Transverse colon (tissue), 4 donors: ENCODE data around the gene ZIC2. TPM values are rescaled to one million over a fixed set of nuclear protein-coding genes. Genes with fewer than 3 reads are reported as not detected.
A peak's percentile ranks its signal among the peaks of the same experiment; 100 is the strongest.

Experiments used
- DNase-seq: peaks from one replicate; pipeline ENCODE4 v3.0.0-alpha.2; 2019
- H3K27ac ChIP-seq, 4 donors: fragments of 200-600 bp; sonication (generic); 2 replicates each; pipeline ENCODE4 v1.5.1; 2016 to 2018; ENCODE audit warnings: inconsistent platforms in 4 of 4
- H3K27me3 ChIP-seq: fragments of 200-600 bp; sonication (generic); 2 replicates; pipeline ENCODE4 v1.5.1; 2017; ENCODE audit warnings: inconsistent platforms
- H3K36me3 ChIP-seq, 4 donors: fragments of 200-600 bp; sonication (generic); 2 replicates each; pipeline ENCODE4 v1.5.1; 2017 to 2019; ENCODE audit warnings: inconsistent platforms in 4 of 4
- H3K4me1 ChIP-seq, 4 donors: fragments of 200-600 bp; sonication (generic); 2 replicates each; pipeline ENCODE4 v1.5.1; 2017 to 2020; ENCODE audit warnings: inconsistent platforms in 4 of 4
- H3K4me3 ChIP-seq, 4 donors: fragments of 200-600 bp; sonication (generic); 1 replicate in 1 of 4; 2 replicates in 3 of 4; pipeline versions ENCODE4 v1.5.1 to v1.6.1; 2017 to 2019; ENCODE audit warnings: inconsistent platforms in 4 of 4
- H3K9me3 ChIP-seq, 2 donors: fragments of 200-600 bp; sonication (generic); 2 replicates each; pipeline ENCODE4 v1.5.1; 2017 to 2019; ENCODE audit warnings: inconsistent platforms in 2 of 2
- EP300 ChIP-seq: sonication (generic); formaldehyde crosslinking; IDR thresholded peaks from one replicate; pipeline ENCODE4 v1.6.1; 2017; ENCODE audit warnings: antibody characterized with exemption, low read depth
- POLR2A ChIP-seq: fragments of 450-650 bp; IDR thresholded peaks from one replicate; pipeline ENCODE4 v1.6.1; 2016; ENCODE audit warnings: antibody characterized with exemption, mild to moderate bottlenecking, moderate library complexity
- POLR2AphosphoS5 ChIP-seq, 3 donors: sonication (generic); formaldehyde crosslinking; IDR thresholded peaks; one replicate each; pipeline ENCODE4 v1.6.1; 2016; ENCODE audit warnings: antibody characterized with exemption in 3 of 3
- WGBS, 2 donors: methylation state at CpG; one replicate each; pipeline ENCODE4 v1.1.5; 2018; ENCODE audit warnings: low coverage in 1 of 2; 5-methylcytosine and 5-hydroxymethylcytosine counted together
- in situ Hi-C, 4 donors: fragments of 200-750 bp; cut with MboI; loops; one replicate each; pipeline versions ENCODE4 v1.15.0 to v1.15.1; 2017; ENCODE audit warnings: low sequenced_read_pairs in 3 of 4, low pct_ligation_motif_present in 1 of 4, low pct_unique_long_range_greater_than_20kb in 1 of 4
- intact Hi-C: fragments of 100-400 bp; cut with DNase I; formaldehyde crosslinking; loops from one replicate; pipeline ENCODE4 v1.15.1; 2023; ENCODE audit warnings: low total_unique reads
- total RNA-seq, 4 donors: library from RNA; depleted of rRNA; stranded (reverse); fragments of >200 nt; gene quantifications; one replicate each; pipeline ENCODE4 v1.1.0, GENCODE V29; 2016
- TF ChIP-seq, protein P1 (sequence below), 5 experiments: fragments of 200-600 bp in 3 of 5; fragments of 450-650 bp in 2 of 5; sonication (generic) in 3 of 5; IDR thresholded peaks; 1 replicate in 2 of 5; 2 replicates in 3 of 5; pipeline ENCODE4 v1.5.1; 2016 to 2017; ENCODE audit warnings: antibody characterized with exemption in 5 of 5, inconsistent platforms in 3 of 5, mild to moderate bottlenecking in 2 of 5, moderate library complexity in 1 of 5

Gene ZIC2
- total RNA-seq, 4 donors from 2014 or later: not detected

DNA sequence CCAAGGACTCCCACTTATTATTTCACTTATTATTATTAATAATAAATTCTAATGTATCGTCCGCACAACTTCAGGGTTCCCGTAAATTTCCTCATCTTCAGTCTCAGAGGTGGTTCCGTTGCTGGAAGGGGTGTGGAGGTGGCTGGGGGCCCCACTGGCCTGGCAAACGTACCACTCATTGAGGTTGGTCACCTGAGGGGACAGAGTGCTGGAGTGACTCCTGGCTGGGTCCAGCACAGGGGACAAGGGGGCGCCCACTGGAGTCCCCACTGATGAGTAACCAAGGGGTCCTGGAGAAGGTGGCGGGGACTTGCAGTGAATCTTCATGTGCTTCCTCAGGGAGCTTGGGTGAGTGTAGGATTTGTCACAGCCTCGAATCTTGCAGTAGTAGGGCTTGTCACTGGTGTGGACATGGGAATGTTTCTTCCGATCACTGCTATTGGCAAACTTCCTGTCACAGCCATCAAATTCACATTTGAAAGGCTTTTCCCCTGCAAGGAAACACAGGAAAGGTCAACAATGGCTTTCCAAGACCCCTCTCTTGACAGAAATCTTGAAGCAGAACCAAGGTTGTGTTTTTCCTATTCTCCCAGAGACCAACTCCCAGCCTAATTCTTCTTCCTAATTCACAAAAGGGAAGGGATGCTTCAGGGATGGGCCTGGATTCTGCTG lies 16.1 kb upstream of the ZIC2 start:
- Histone ChIP-seq H3K27me3 (peaks cover 97% of the 10 kb centered on the region), H3K4me3 (no peak overlapping the region), H3K27ac (no peak overlapping the region), H3K36me3 (no peaks in the 10 kb centered on the region), H3K4me1 (peaks cover 17 to 25% (median 24%) of the 10 kb centered on the region in 4 donors), H3K9me3 (no peaks in the 10 kb centered on the region)
- no peak for DNase-seq
- intact Hi-C loops: no loop called here
- in situ Hi-C loops: no loop called here
- TF ChIP-seq EP300 (no peak), POLR2AphosphoS5 (IDR thresholded peaks at IDR 0.05) (no peak), POLR2A (no peak)
- TF ChIP-seq, protein P1, sequence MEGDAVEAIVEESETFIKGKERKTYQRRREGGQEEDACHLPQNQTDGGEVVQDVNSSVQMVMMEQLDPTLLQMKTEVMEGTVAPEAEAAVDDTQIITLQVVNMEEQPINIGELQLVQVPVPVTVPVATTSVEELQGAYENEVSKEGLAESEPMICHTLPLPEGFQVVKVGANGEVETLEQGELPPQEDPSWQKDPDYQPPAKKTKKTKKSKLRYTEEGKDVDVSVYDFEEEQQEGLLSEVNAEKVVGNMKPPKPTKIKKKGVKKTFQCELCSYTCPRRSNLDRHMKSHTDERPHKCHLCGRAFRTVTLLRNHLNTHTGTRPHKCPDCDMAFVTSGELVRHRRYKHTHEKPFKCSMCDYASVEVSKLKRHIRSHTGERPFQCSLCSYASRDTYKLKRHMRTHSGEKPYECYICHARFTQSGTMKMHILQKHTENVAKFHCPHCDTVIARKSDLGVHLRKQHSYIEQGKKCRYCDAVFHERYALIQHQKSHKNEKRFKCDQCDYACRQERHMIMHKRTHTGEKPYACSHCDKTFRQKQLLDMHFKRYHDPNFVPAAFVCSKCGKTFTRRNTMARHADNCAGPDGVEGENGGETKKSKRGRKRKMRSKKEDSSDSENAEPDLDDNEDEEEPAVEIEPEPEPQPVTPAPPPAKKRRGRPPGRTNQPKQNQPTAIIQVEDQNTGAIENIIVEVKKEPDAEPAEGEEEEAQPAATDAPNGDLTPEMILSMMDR (IDR thresholded peaks at IDR 0.05): no peak
- WGBS, 2 donors: 80% methylated on average over 1 to 9 of the region's 9 CpGs

DNA sequence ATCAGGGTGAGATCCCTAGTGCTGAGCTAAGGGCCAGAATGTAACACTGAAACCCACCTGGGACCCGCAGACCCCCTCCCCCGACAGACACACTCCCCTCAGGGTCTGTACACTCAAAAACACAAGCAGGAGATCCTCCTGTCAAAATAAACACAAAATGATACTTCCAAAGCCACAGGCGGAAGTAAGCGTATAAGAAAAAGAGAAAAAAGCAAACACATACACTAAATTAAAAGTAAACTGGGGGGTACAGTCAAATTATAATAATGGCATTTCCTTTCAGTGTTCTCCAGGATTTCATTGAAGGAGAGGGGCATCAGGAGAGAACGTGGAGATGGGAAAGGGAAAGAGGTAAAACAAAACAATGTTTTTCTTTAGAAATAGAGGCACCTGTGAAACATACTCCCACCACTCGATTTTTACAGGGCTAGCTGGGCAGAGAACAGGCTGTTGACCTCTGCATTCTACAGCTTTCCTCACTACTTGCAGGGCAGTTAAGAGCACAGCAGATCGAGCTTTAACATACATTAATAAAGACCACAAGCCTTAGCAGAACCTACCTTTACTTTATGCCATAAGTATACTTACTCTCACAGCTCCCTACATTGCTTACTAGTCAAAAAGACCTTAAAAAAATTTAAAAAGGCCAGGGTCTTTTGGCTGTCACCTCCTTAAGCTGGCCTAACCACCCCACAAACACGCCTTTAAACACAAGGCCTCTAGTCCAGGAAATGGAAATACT lies 15.3 kb upstream of the ZIC2 start:
- H3K4me1 ChIP-seq: peaks cover 17 to 30% (median 29%) of the 10 kb centered on the region in 4 donors
- in situ Hi-C loops (no loop called here), intact Hi-C loops (no loop called here)
- 52 to 66% methylated on average over 8 of the region's 8 CpGs for WGBS, 2 donors
- peaks cover 97% of the 10 kb centered on the region for H3K27me3 ChIP-seq
- no peak for DNase-seq
- H3K36me3 ChIP-seq: no peaks in the 10 kb centered on the region
- H3K27ac ChIP-seq: no peak overlapping the region
- no peaks in the 10 kb centered on the region for H3K9me3 ChIP-seq
- no peak overlapping the region for H3K4me3 ChIP-seq
- TF ChIP-seq, protein P1 (IDR thresholded peaks at IDR 0.05): no peak

DNA sequence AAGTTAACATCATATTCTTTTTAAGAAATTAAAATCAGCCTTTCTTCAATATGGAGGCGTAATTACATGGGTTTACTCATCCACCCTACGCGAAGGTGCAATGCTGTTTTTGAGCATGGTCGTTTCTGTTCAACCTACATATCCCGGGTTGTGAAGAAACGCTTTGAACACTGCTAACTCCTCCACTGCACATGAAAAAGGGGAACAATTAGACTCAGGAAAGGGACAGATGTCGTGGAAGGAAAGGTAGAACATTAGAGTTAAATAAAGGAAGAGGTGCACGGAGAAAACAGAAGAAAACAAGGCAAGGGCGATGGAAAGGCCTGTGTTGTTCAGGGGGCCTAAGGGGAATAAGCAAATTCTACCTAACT lies 14.1 kb upstream of the ZIC2 start:
- H3K9me3 ChIP-seq: no peaks in the 10 kb centered on the region
- H3K4me3 ChIP-seq: no peak overlapping the region
- H3K36me3 ChIP-seq: no peaks in the 10 kb centered on the region
- DNase-seq: no peak
- in situ Hi-C loops: no loop called here
- TF ChIP-seq POLR2AphosphoS5 (IDR thresholded peaks at IDR 0.05): no peak
- TF ChIP-seq POLR2A: no peak
- TF ChIP-seq EP300: no peak
- TF ChIP-seq, protein P1 (IDR thresholded peaks at IDR 0.05): no peak
- peaks cover 17 to 38% (median 34%) of the 10 kb centered on the region in 4 donors for H3K4me1 ChIP-seq
- H3K27me3 ChIP-seq: peaks cover 97% of the 10 kb centered on the region
- no peak overlapping the region for H3K27ac ChIP-seq
- intact Hi-C loops: no loop called here
- WGBS, 2 donors: 48 to 51% methylated on average over 9 of the region's 9 CpGs

DNA sequence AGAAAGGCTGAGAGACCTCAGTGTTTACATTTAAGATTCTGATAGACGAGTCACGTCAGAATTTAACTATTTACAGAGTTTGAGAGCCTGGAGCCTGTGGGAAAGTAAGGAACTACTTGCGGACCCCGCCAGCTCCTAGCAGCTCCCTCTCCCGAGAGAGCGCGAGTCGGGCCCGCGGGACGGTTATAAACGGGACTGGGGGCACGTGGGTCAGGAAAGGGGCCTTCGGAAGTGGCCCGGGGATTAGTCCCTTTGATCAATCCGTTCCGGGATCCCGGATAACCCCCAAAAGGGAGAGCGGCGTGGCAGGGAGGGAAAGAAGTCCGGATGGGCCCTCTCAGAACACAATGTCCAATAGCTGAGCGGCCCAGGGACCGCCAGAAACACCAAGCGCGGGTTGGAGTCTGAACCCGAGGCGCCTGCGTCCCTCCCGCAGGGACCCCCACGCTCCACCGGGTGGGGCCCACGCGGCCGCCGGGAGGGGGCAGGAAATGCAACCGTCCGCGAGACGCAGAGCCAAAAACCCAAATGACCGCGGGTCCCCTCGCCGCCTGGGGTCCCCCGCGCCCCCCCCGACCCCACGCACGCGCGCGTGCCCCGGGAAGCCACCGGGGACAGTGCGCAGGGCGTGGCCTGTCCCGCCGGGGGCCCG lies 13.6 kb upstream of the ZIC2 start:
- 10 to 30% methylated on average over 2 to 52 of the region's 58 CpGs for WGBS, 2 donors
- Histone ChIP-seq H3K27me3 (peaks cover 97% of the 10 kb centered on the region), H3K9me3 (no peaks in the 10 kb centered on the region), H3K4me3 (peak overlapping the region in 3 of 4 donors; percentile 6 to 45 (median 22)), H3K36me3 (no peaks in the 10 kb centered on the region), H3K4me1 (peaks cover 17 to 38% (median 34%) of the 10 kb centered on the region in 4 donors), H3K27ac (no peak overlapping the region)
- in situ Hi-C loops: no loop called here
- no peak for DNase-seq
- no peak for TF ChIP-seq POLR2AphosphoS5 (IDR thresholded peaks at IDR 0.05)
- no peak for TF ChIP-seq POLR2A
- TF ChIP-seq, protein P1 (IDR thresholded peaks at IDR 0.05): no peak
- no peak for TF ChIP-seq EP300
- intact Hi-C loops: no loop called here
